ENCODE data around the gene QSER1. TPM values are rescaled to one million over a fixed set of nuclear protein-coding genes. Genes with fewer than 3 reads are reported as not detected.
"Not testable (repeated sequence)": the region's sequence is repeated elsewhere in the genome, so short reads cannot be mapped to it uniquely, and the experiment has no call there.

QSER1 gene
- total and polyA plus RNA-seq, 5 donors: 3.2 to 21.5 (median 18.4) TPM

DNA sequence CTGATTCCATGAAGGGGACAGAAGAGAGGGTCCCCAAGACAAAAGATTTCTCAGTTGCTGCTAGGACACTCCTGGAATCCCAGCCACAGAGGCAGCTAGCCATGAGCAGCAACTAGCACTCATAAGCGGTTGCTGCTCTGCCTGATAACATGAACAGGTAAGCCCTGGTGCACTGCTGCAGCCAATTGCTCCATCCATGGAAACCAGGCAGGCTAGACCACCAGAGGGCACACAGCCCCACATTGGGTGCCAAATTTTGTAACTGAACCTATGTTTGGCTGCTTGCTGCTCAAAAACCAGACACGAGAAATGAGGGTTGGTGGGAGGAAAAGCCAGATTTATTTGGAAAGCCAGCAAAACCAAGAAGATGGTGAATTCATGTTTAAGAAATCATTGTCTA, 21.9 kb upstream of the QSER1 start:
- ATAC-seq: no peak
- no peak for DNase-seq
- no peaks in the 10 kb centered on the region for H3K27me3 ChIP-seq (ENCODE audit: control insufficient read depth, insufficient read depth)
- 50% methylated on average over 2 of the region's 2 CpGs for WGBS
- no peak overlapping the region for H3K27ac ChIP-seq (ENCODE audit: low read length)
- H3K4me3 ChIP-seq (ENCODE audit: low read length): no peak overlapping the region
- H3K9me3 ChIP-seq (ENCODE audit: control insufficient read depth, low read length): no peaks in the 10 kb centered on the region
- intact Hi-C loops (cut with DNase I): no loop called here
- no peaks in the 10 kb centered on the region for H3K4me1 ChIP-seq (ENCODE audit: control insufficient read depth, insufficient read depth, low read length)

DNA sequence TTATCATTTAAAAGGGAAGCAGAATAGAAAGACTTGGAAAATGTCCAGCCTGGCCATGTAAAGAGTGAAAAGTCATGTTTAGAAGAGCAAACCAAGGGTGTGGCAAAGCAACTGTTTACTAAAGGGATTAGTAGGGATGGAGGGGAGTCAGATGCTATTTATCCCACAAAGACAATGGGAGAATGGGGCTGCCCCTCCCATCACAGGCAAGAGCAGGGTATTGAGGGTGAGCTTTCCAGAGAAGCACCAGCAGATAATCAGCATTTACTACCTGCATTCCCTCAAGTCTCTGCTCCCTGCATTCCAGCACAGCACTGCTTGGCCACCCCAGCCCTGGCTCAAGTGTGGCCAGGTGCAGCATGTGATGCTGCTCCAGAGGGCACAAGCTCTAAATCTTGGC, 18.5 kb upstream of the QSER1 start:
- no peaks in the 10 kb centered on the region for H3K9me3 ChIP-seq (ENCODE audit: control insufficient read depth, low read length)
- H3K4me3 ChIP-seq (ENCODE audit: low read length): no peak overlapping the region
- no peak for ATAC-seq
- no peak overlapping the region for H3K27ac ChIP-seq (ENCODE audit: low read length)
- intact Hi-C loops (cut with DNase I): no loop called here
- H3K27me3 ChIP-seq (ENCODE audit: control insufficient read depth, insufficient read depth): no peaks in the 10 kb centered on the region
- DNase-seq: no peak
- no peaks in the 10 kb centered on the region for H3K4me1 ChIP-seq (ENCODE audit: control insufficient read depth, insufficient read depth, low read length)

DNA sequence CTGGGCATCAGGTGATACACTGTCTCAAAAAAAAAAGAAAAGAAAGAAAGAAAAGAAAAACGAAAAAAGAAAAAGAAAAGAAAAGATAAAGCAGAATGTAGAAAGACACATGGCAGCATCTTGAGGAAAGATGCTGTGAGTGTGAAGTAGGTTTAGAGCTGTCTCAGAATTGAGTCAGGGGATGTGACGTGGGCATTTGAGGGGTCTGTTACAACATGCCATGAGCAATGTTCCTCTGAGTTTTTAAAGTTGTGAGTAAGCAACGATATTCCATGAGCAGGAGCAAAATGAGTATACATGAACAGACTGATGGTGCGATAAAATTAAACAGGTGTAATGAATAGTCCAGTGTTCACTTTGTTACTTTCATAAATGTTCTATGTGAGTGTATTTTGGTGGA, 11.3 kb upstream of the QSER1 start:
- no peak overlapping the region for H3K4me3 ChIP-seq (ENCODE audit: low read length)
- DNase-seq: no peak
- no peaks in the 10 kb centered on the region for H3K9me3 ChIP-seq (ENCODE audit: control insufficient read depth, low read length)
- WGBS: 61% methylated on average over 4 of the region's 4 CpGs
- ATAC-seq: no peak
- no peak overlapping the region for H3K27ac ChIP-seq (ENCODE audit: low read length)
- intact Hi-C loops (cut with DNase I): no loop called here
- H3K4me1 ChIP-seq (ENCODE audit: control insufficient read depth, insufficient read depth, low read length): no peaks in the 10 kb centered on the region
- H3K27me3 ChIP-seq (ENCODE audit: control insufficient read depth, insufficient read depth): no peaks in the 10 kb centered on the region

DNA sequence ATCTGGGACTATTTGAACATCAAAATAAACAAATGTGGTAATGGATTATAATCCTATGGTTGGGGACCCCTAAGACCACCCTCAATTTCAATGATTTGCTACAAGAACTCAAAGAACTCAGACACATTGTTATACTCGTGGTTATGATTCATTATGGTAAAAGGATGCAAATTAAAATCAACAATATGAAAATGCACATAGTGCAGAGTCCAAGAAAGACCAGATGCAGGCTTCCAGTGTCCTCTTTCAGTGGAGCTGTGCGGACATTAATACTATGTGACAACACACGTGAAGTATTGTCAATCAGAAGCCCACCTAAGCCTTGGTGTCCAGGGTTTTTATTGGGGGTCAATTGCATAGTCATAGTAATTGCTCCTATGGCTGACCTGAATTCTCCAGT, 9.2 kb upstream of the QSER1 start:
- H3K27ac ChIP-seq (ENCODE audit: low read length): no peak overlapping the region
- intact Hi-C loops (cut with DNase I): no loop called here
- no peaks in the 10 kb centered on the region for H3K4me1 ChIP-seq (ENCODE audit: control insufficient read depth, insufficient read depth, low read length)
- 72% methylated on average over 3 of the region's 3 CpGs for WGBS
- no peak overlapping the region for H3K4me3 ChIP-seq (ENCODE audit: low read length)
- no peak for DNase-seq
- no peaks in the 10 kb centered on the region for H3K9me3 ChIP-seq (ENCODE audit: control insufficient read depth, low read length)
- no peak for ATAC-seq
- no peaks in the 10 kb centered on the region for H3K27me3 ChIP-seq (ENCODE audit: control insufficient read depth, insufficient read depth)

DNA sequence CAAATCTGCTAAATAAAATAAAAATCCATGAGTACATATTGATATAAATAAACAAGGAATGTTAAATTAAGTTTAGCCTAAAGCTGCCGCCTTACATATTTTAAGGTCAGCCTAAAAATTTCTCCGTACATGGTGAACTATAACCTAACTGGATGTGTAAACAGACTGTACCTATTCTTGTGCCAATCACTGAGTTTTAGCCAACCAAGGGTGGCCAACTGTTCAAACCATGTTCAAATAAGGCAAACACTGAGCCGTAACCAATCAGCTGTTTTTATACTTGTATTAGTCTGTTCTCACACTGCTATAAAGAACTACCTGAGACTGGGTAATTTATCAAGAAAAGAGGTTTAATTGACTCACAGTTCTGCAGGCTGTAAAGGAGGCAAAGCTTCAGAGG, 8.6 kb upstream of the QSER1 start:
- Histone ChIP-seq H3K4me1 (ENCODE audit: control insufficient read depth, insufficient read depth, low read length) (no peaks in the 10 kb centered on the region), H3K27ac (ENCODE audit: low read length) (no peak overlapping the region), H3K9me3 (ENCODE audit: control insufficient read depth, low read length) (no peaks in the 10 kb centered on the region), H3K4me3 (ENCODE audit: low read length) (no peak overlapping the region), H3K27me3 (ENCODE audit: control insufficient read depth, insufficient read depth) (no peaks in the 10 kb centered on the region)
- WGBS: 77% methylated on average over 3 of the region's 3 CpGs
- DNase-seq (no peak), ATAC-seq (no peak)
- intact Hi-C loops (cut with DNase I): no loop called here

DNA sequence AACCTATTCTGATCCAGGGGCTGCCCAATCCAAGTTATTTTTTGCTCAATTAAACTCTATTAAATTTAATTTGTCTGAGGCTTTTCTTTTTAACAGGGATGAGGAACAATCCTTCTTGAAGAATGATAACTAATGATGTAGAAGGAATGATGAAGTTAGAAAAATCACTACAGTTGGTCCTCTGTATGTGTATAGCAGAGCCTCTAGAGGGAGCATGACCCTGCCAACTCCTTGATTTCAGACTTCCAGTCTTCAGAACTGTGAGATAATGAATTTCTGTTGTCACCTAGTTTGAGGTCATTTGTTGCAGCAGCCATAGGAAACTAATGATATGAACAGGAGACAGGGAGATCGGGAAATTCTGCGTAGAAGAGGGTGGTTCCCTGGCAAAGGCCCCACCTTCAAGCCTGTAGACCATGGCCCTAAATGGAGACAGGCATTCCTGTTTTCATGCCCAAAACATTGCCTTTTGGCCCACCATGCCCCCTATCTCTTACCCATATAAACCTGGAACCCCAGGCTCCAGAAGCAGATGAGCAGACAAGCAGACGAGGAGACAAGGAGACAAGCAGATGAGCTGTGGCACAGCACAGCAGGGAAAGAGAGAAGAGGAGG, 7.7 kb upstream of the QSER1 start:
- ATAC-seq: peak in 1 of 2 donors; percentile 37
- no peak overlapping the region for H3K27ac ChIP-seq (ENCODE audit: low read length)
- no peak for DNase-seq
- intact Hi-C loops (cut with DNase I): no loop called here
- no peaks in the 10 kb centered on the region for H3K4me1 ChIP-seq (ENCODE audit: control insufficient read depth, insufficient read depth, low read length)
- no peaks in the 10 kb centered on the region for H3K27me3 ChIP-seq (ENCODE audit: control insufficient read depth, insufficient read depth)
- 58% methylated on average over 3 of the region's 3 CpGs for WGBS
- no peaks in the 10 kb centered on the region for H3K9me3 ChIP-seq (ENCODE audit: control insufficient read depth, low read length)
- no peak overlapping the region for H3K4me3 ChIP-seq (ENCODE audit: low read length)

DNA sequence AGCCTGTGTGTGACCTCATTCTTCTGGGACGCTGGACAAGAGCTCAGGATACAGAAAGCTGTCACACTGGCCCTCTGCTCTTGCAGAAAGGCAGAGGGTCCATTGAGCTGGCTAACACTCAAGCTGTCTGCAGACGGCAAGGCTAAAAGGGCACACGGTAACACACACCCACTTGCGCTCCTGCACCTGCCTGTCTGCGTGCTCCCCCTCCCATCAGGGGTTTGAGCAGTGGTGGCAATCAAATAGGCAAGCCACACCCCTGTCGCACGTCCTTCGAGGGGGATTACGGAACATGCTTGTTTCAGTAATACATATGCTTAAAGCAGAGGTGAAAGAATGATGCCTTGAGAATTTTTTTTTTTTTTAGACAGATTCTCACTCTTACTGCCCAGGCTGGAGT, 7.1 kb upstream of the QSER1 start:
- no peak for ATAC-seq

DNA sequence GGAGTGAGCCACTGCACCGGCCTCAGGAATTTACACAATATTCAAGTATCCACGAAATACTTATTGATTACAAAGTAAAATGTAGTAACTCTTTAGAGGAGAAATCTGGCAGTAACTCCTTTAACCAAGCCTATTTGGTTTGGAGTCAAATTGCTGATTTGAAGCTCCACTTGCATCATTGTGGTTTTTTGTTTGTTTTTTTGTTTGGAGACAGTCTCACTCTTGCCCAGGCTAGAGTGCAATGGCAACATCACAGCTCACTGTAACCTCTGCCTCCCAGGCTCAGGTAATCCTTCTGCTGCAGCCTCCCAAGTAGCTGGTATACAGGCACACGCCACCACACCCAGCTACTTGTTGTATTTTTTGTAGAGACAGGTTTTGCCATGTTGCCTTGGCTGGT, 6.4 kb upstream of the QSER1 start:
- Histone ChIP-seq H3K9me3 (ENCODE audit: control insufficient read depth, low read length) (no peaks in the 10 kb centered on the region), H3K4me3 (ENCODE audit: low read length) (no peak overlapping the region), H3K27ac (ENCODE audit: low read length) (no peak overlapping the region), H3K4me1 (ENCODE audit: control insufficient read depth, insufficient read depth, low read length) (no peaks in the 10 kb centered on the region), H3K27me3 (ENCODE audit: control insufficient read depth, insufficient read depth) (no peaks in the 10 kb centered on the region)
- ATAC-seq (no peak), DNase-seq (no peak)
- 91% methylated on average over 3 of the region's 3 CpGs for WGBS
- intact Hi-C loops (cut with DNase I): no loop called here

More for the DNA sequence above, 7.1 kb upstream of the QSER1 start:
- no peak overlapping the region for H3K4me3 ChIP-seq (ENCODE audit: low read length)
- H3K27me3 ChIP-seq (ENCODE audit: control insufficient read depth, insufficient read depth): no peaks in the 10 kb centered on the region
- no peaks in the 10 kb centered on the region for H3K9me3 ChIP-seq (ENCODE audit: control insufficient read depth, low read length)
- no peaks in the 10 kb centered on the region for H3K4me1 ChIP-seq (ENCODE audit: control insufficient read depth, insufficient read depth, low read length)
- WGBS: 87% methylated on average over 9 of the region's 9 CpGs
- intact Hi-C loops (cut with DNase I): no loop called here
- no peak overlapping the region for H3K27ac ChIP-seq (ENCODE audit: low read length)
- no peak for DNase-seq

DNA sequence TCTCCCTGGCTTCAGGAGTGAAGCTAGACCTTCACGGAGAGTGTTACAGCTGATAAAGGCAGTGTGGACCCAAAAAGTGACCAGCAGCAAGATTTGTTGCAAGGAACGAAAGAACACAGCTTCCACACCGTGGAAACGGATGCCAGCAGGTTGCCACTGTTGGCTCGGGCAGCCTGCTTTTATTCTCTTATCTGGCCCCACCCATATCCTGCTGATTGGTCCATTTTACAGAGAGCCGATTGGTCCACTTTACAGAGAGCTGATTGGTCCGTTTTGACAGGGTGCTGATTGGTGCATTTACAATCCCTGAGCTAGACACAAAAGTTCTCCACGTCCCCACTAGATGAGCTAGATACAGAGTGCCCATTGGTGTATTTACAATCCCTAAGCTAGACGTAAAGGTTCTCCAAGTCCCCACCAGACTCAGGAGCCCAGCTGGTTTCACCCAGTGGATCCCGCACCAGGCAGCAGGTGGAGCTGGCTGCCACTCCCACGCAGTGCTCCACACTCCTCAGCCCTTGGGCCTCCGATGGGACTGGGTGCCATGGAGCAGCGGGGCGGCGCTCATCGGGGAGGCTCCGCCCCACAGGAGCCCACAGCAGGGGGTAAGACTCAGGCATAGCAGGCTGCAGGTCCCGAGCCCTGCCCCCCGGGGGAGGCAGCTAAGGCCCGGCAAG, 4.8 kb upstream of the QSER1 start:
- intact Hi-C loops (cut with DNase I); H3K27me3 ChIP-seq (ENCODE audit: control insufficient read depth, insufficient read depth); DNase-seq; H3K4me1 ChIP-seq (ENCODE audit: control insufficient read depth, insufficient read depth, low read length); H3K4me3 ChIP-seq (ENCODE audit: low read length); ATAC-seq; H3K27ac ChIP-seq (ENCODE audit: low read length); H3K9me3 ChIP-seq (ENCODE audit: control insufficient read depth, low read length): not testable (repeated sequence)
- WGBS: 95% methylated on average over 20 of the region's 20 CpGs

DNA sequence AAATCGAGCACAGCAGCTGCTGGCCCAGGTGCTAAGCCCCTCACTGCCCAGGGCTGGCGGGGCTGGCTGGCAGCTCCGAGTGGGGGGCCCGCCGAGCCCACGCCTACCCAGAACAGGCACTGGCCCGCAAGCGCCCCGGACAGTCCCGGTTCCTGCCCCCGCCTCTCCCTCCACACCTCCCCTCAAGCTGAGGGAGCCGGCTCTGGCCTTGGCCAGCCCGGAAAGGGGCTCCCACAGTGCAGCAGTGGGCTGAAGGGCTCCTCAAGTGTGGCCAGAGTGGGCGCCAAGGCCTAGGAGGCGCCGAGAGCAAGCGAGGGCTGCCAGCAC, 4.3 kb upstream of the QSER1 start:
- H3K4me1 ChIP-seq (ENCODE audit: control insufficient read depth, insufficient read depth, low read length); H3K4me3 ChIP-seq (ENCODE audit: low read length); DNase-seq; intact Hi-C loops (cut with DNase I); H3K9me3 ChIP-seq (ENCODE audit: control insufficient read depth, low read length); ATAC-seq; H3K27me3 ChIP-seq (ENCODE audit: control insufficient read depth, insufficient read depth); H3K27ac ChIP-seq (ENCODE audit: low read length): not testable (repeated sequence)
- WGBS: 97% methylated on average over 17 of the region's 17 CpGs

DNA sequence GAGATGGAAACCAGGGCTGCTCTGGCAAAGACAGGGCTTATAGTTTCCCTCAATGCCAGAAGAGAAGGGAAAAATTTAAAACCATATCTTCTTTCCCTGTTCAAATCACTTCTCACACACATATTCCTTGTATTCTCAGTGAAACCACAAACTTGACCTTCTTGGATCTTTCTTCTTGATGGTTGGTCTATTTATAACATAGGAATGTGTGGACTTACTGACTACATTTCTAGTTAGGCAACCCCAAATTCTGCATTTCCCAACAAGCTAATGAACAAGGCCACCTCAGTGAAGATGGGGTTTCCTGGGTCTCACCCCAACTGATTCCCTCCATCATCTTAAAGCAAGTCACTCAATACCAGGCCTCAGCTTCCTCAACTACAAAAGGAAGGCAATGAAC, 3.8 kb upstream of the QSER1 start:
- ATAC-seq: no peak
- no peak overlapping the region for H3K27ac ChIP-seq (ENCODE audit: low read length)
- H3K4me1 ChIP-seq (ENCODE audit: control insufficient read depth, insufficient read depth, low read length): no peaks in the 10 kb centered on the region
- intact Hi-C loops (cut with DNase I): no loop called here
- no peak for DNase-seq
- no peak overlapping the region for H3K4me3 ChIP-seq (ENCODE audit: low read length)
- H3K27me3 ChIP-seq (ENCODE audit: control insufficient read depth, insufficient read depth): no peaks in the 10 kb centered on the region
- H3K9me3 ChIP-seq (ENCODE audit: control insufficient read depth, low read length): no peaks in the 10 kb centered on the region
